ENCODE measurements around the gene ZNF337. TPM values are rescaled to one million over a fixed set of nuclear protein-coding genes. Genes with fewer than 3 reads are reported as not detected.

Gene ZNF337
- 14.4 and 19.1 TPM in 2 replicates for total RNA-seq

GRCh38 chr20:25696371-25697131 is at the start of gene ZNF337:
TSS of gene ZNF337 (minus strand) at chr20:25696853. CDS start at chr20:25686417, 10,436 bp downstream.

Other genes with a start within 250 kb of the ZNF337 start
- 10.7 and 14.4 TPM in 2 replicates for gene NINL, start 111.3 kb downstream of the ZNF337 start, total RNA-seq
- 11.0 and 13.6 TPM in 2 replicates for gene NANP, start 72.8 kb downstream of the ZNF337 start, total RNA-seq